IPS-11a (cell line): ENCODE results near the gene FSCN2.
"Not testable (repeated sequence)": the region's sequence is repeated elsewhere in the genome, so short reads cannot be mapped to it uniquely, and the experiment has no call there.

Experiments used
- H3K4me3 ChIP-seq: one replicate; pipeline ENCODE4 v1.5.1; 2013; ENCODE audit warnings: low read depth, low read length, control low read depth

Gene FSCN2

DNA sequence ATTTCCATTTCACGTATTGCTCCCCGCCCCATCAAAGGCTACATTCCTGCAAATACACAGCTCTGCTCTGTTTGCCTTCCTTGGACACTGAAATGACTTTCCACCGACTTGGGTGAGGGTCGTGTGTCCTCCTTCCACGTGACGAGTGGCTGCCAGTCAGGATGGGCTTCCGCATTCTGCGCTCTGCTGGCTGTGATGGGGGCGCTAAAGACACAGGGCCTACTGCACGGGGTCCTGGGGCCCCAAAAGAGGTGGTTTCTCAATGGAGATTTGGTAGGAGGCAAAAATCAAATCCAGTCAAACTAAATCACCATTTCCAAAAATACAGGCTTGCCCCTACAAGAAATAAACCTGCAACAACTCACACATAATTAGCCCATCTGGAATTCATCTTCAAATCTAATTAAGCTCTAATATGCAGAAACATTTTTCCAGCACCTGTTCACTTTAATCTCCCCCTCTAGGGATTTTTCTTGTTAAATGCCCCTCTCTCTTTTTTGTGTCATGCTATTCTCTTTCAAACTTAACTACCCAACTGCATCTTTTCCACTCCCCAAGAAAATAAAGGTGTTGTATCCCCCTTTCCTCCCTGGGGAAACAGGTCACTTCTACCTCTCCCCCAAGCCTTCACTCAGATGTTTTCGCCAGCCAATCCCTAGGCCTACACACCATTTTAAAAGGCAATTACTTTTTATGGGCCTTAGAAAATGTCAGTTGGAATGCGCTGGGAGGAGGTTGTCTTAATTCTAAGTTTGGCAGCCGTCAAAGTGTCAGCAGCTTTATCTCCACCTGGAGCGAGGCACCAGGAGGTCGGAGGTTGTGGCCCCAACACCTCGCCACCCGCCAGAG, 45.8 kb downstream of the FSCN2 start:
- H3K4me3 ChIP-seq, result no peak overlapping the region

DNA sequence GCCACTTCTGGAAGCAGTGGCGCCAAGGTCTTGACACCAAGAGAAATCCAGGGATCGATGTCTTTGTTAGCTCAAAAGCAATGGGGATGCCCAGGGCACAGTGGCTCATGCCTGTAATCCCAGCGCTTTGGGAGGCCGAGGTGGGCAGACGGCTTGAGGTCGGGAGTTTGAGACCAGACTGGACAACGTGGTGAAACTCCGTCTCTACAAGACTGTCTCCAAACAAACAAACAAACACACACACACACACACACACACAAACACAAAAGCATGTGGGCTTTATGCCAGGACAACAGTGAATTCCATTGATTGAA, 46.4 kb downstream of the FSCN2 start:
- no peak overlapping the region for H3K4me3 ChIP-seq

DNA sequence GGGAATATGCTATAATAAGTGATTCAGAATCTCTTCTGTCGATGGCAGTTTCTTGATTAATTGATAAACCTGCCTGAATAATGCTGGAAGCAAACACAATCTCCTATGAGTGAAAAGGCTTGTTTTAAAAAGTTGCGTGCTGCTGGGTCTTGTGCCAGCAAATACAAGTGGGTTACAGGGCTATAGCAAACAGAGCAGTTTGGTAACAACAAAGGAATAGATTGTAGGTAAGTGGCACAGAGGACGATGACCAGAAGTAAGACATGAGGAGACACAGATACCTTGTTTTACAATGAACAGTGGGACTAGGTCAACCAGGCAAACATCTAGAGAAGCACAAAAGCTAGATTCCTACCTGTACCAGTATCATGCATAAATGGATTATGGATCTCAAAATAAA, 47.7 kb downstream of the FSCN2 start:
- no peak overlapping the region for H3K4me3 ChIP-seq

DNA sequence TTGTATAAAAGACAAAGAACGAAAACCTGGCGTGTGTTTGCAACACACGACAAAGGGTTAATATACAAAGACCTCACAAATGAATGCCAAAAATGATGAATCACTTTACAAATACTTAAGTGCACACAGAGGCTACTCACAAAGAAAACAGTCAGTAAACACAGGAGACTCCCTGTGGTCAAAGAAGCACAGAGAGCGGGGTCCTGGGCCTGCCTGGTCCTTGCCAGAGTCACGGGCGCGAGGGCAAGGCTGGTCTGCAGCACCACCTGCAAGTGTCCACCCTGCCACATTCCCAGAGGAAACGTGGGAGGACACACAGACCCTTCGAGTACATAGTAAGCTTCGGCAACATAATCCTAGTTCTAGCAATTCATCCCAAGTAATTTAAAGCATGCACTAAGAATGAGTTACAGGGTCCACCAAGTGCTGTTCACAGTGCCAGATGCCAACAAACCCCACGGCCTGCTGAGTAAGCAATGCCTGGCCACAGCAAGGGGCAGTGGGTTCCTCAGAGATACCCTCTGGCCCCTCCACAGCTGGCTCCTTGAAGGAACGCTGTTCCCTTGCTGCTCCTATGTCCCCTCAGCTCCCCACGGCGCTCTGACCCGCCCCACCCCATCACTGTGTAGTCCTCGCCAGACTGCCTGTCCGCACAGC, 48.6 kb downstream of the FSCN2 start:
- H3K4me3 ChIP-seq, result no peak overlapping the region

DNA sequence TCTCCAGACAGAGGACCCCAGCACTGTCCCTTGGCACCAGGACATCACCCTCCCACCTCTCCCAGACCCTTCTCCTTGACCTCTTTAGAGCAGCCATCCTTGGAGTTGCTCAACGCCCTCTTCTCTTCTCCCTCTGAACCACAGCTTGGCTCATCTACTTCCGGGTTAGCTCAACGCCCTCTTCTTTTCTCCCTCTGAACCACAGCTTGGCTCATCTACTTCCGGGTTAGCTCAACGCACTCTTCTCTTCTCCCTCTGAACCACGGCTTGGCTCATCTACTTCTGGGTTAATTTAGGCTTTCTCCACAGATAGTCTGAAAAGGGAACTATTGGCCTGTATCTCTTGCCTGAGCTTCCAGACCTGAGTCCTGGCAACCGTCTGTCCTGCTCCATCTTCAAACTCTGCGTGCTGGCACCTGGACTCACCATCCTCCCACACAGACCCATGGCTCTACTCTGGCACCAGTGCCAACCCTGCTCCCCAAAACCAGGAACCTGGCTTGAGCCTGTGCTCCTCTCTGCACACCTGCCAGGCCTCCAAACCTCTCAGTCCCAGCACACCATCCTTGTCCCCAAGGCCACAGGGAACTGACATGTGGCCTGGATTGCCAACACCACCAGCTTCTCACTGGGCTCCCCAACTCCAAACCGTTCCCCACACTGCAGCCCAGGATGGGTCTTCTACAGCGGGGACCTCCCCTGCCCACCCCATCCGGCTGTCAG, 49.3 kb downstream of the FSCN2 start:
- no peak overlapping the region for H3K4me3 ChIP-seq

DNA sequence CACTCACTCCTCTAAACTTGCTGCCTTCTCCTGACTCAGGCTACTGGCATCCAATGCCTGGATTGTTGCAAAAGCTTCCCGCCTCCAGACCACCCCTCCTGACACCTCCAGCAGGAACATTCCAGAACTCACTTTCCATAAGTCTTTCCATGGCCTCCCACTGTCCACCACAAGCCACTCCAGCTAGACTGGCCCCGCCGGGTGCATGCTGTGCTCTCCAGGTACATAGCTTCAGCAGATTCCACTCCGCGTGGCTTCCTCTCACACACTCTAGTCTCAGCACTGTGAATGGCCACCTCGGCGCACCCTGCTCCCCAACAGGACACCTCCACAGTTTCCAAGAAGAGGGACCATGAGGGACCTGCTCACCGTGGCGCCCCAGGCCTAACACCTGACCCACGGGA, 49.9 kb downstream of the FSCN2 start:
- no peak overlapping the region for H3K4me3 ChIP-seq

DNA sequence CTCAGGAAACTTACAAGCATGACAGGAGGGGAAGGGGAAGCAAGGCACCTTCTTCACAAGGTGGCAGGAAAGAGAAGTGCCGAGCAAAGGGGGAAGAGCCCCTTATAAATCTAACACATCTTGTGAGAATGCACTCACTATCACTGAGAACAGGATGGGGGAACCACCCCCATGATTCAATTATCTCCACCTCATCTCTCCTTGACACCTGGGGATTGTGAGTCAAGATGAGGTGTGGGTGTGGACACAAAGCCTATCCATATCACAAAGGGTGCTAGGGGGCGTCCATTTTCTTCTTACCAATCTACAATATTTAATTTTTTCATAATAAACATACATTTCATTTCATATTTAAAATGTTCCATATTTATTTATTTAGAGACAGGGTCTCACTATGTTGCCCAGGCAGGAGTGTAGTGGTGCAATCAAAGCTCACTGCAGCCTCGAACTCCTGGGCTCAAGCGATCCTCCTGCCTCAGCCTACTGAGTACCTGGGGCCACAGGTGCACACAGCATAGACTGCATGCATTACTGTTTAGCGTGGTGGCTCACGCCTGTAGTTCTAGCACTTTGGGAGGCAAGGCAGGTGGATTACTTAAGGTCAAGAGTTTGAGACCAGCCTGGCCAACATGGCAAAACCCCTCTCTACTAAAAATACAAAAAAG, 50.5 kb downstream of the FSCN2 start:
- no peak overlapping the region for H3K4me3 ChIP-seq

DNA sequence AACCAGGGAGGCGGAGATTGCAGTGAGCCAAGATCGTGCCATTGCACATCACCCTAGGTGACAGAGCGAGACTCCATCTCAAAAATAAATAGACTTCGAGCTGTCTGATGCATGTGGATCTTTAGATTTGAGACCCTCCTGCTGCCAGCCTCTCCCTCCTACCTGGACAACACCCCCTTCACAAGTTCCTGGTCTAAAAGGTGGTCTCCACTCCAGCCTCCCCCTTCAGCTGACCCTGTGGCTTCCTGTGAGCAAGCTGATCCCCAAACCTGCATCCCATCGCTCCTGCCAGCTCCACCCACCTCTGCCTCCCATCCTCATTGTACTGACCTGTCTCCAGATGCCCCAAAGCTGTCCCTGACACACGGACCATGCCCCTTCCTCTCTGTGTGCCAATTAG, 51.1 kb downstream of the FSCN2 start:
- no peak overlapping the region for H3K4me3 ChIP-seq

DNA sequence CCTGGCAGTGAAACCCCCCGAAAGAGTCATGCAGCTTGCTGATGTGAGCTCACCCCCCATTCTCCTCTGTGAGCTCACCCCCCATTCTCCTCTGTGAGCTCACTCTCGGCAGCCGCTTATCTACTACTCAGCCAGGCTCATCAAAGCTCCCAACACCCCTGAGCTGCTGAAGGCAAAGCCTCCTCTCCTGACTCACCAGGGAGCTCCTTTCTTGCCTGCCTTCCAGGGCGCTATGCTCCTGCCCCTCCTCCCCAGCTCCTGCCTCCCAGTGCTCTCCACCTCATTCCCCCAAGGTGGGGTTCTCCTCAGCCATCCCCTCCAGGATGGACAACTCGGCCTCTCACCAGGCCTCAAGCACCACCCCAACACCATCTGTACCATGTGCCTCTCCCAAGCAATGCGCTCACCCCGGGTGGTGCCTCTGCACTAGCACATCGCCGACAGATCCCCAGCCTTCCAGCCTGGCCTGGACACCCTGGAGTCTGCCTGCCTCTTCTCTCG, 51.7 kb downstream of the FSCN2 start:
- H3K4me3 ChIP-seq, result no peak overlapping the region

DNA sequence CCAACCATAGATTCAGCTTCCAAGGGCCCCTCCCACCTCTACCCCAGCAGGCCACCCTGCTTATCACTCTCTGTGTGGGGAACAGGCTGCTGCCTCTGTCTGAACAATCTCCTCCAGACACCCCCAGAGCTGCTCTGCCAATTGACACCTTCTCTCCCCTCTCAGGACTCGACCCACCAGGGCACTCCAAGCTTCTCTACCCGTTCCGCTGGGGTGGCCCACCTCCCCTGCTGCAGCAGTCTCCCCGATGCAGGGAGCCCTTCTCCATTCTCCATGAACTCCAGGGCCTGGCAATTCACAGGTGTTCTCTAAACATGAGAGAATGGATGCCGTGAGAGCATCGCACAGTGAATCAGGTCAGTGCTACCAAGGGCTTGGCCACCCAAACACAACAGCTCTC, 52.3 kb downstream of the FSCN2 start:
- no peak overlapping the region for H3K4me3 ChIP-seq

DNA sequence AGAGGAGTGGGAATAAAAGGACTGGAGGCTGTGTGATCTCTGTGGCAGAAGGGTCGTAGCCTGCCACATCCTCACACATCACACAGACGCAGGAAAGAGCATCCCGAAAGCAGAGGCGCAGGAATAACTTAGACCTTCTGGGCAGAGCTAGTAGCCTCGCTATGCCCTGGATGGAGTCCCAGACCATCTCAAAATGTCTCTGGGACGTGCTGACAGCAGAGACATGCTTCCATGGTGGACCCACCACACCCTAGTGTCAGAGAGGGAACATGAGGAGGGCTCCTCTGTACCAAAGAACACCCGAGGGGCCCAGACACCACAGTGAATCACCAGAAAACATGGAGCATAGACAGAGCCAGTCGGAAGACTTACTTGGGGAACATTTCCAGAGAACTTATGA, 53.6 kb downstream of the FSCN2 start:
- H3K4me3 ChIP-seq, result no peak overlapping the region

DNA sequence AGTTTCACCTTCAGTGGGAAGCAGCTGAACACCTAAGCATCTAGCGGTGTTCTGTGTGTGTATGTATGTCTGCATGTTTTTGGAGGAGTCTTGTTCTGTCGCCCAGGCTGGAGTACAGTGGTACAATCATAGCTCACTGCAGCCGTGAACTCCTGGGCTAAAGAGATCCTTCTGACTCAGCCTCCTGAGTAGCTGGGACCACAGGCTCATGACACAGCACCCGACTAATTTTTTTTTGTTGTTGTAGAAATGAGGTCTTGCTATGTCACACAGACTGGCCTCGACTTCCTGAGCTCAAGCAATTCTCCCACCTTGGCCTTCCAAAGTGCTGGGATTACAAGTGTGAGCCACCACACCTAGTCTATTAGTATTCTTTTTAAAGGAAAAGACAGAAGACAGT, 54.2 kb downstream of the FSCN2 start:
- H3K4me3 ChIP-seq, result no peak overlapping the region

DNA sequence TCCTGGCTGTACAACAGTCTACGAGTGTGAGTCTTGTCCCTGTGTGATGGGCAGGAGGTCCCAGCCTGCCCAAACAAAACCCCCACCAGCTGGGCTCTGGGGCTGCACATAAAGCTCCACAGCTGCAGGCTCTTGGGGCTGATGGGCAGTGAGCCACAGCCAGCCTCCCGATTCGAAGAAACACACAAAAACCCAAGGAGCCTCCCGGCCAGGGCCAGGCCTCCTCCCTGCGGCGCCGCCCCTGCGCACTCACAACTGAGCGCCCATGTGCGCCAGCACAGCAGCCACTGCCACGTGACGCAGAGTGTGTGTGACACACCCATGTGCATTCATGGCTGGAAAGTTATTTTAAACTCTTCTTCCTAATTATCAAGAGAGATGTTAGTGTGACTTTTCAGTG, 54.6 kb downstream of the FSCN2 start:
- no peak overlapping the region for H3K4me3 ChIP-seq

DNA sequence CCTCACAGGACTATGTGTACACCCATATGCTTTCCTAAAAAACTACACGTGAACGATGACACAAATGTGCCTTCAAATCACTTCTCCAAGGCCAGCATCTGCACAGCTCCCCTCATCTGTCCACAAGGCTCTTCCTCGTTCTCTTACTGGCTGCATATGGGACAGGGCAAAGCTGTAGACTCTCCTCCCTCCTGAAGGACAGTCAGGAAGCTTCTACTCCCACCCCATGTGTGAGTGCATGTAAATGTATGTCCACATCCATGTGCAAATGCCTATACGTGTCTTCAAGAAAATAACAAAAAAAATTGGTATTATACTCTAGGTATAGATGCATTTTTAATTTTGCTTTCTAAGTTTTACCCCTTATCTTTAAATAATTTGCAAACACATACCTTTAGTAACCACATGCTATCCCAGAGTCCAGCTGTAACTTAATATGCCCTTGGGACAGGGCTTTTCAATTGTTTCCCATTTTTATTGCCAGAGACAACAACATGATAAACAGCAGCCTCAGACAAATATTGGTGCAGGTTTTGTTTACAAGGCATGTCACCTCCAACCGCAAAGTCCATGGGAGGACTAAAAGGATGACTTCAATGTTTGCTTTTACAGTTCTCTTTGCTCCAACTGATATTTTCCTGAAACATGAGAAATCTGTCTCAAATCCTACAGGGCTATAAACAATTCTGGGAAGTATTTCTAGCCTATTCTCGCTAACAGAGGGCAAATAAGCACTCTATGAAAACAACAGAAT, 55.6 kb downstream of the FSCN2 start:
- H3K4me3 ChIP-seq, result no peak overlapping the region

DNA sequence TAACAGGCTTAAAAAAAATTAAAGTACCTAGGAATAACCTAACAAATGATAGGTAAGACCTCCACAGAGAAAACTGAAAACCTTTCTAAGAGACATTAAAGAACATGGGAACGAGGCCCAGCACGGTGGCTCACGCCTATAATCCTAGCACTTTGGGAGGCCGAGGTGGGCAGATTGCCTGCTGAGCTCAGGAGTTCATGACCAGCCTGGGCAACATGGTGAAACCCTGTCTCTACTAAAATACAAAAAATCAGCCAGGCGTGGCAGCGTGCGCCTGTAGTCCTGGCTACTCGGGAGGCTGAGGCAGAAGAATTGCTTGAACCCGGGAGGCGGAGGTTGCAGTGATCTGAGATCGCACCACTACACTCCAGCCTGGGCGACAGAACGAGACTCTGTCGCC, 56.6 kb downstream of the FSCN2 start:
- not testable (repeated sequence) for H3K4me3 ChIP-seq

DNA sequence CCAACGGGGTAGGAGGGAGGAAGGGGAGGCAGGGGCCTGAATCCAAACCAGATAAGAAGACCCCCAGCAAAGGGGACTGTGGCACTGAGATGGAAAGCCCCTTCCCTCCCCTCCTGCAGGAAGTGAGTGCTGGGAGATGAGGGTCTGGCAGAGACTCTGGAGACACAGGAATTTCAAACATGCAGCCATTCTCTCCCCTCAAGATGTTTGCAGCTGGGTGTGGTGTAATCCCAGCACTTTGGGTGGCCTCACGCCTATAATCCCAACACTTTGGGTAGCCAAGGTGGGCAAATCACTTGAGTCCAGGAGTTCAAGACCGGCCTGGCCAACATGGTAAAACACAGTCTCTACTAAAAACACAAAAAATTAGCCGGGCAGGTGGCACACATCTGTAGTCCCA, 57.9 kb downstream of the FSCN2 start:
- H3K4me3 ChIP-seq, result no peak overlapping the region
